HG02610 (cell line): Measurements from ENCODE around the gene MYO18B.

Source experiments
- ATAC-seq: cut with Tn5 transposase; IDR thresholded peaks from one replicate; pipeline ENCODE4 v1.9.1; 2021; ENCODE audit warnings: mild to moderate bottlenecking, moderate library complexity; ENCODE audit not compliant: unreplicated experiment

Gene MYO18B

DNA sequence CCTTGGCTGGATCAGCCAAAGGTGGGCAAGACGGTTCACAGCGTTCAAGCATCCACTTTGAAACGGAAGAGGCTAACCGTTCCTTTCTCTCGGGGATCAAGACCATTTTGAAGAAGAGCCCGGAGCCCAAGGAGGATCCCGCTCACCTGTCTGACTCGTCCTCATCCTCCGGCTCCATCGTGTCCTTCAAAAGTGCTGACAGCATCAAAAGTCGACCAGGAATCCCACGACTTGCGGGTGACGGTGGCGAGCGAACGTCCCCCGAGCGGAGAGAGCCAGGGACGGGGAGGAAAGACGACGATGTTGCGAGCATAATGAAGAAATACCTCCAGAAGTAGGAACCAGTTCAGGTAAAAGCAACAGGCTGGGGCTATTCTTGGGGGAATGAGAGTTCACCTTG lies 285.4 kb downstream of the MYO18B start:
- ATAC-seq, result no peak

DNA sequence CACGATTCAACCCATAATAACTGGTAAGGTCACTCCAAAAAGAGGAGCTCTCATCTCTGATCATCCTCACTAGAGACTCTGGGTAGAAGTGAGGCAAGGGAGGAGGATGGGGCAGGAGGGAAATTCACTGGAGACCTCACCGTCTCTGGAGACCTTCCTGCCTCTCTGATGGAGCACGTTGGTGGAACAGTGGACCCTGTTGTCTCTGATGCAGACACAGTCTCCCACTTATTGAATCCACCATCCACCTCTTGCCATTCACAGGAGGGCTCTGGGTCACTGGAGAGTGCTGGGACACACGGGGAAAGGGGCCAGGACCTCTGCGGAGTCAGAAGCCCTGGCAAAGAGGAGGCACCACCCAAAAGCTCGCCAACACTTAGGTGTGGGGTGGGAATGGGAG lies 289.7 kb downstream of the MYO18B start:
- ATAC-seq, result no peak

DNA sequence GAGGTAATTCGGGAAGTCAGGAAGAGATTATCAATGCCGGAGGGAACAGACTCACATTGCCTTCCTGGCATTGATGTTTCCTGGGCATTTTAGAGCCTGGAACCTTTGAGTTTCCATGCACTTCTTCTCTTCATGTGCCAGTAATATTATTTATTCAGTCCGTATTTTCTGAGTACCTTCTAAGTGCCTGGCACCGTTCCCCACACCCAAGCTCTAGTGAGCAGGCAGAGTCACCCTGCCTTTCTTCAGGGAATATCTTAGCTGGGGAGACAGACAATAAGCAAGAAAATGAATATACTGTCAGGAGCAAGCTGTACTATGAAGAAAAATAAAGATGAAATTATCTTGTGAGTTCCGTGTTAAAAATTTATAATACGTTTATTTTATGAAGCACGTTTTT lies 291.1 kb downstream of the MYO18B start:
- no peak for ATAC-seq

DNA sequence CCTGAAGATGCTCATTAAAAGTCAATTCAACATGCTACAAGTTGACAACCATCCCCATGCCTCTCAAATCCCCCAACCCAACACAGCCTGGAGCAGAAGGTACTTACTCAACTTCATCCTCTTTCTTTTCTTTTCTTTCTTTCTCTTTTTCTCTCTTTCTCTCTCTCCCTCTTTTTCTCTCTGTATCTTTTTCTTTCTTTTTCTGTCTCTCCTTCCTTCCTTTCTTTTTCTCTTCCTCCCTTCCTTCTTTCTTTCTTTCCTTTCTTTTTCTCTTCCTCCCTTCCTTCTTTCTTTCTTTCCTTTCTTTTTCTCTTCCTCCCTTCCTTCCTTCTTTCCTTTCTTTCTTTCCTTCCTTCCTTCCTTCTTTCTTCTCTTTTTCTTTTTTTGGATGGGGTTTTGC lies 291.6 kb downstream of the MYO18B start:
- ATAC-seq, result no peak

DNA sequence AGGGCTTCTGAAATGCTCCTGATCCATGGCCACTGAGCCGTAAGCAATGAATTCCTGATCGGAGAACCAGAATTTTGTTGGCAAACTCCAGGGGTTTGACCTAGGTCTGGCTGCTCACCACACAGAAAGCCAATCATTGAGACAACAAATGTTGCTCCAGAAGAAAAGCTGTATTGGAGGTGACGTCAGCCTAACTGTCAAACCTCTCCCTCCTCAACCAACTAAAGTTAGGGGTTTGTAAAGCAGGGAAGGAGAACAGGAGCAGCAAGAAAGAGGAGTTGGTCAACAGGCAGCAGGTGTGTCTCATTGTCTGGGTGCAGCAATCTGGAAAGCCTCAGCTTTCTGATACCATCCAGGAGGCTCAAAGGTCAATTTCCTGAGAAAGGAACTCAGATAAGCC lies 293.5 kb downstream of the MYO18B start:
- ATAC-seq, result no peak

DNA sequence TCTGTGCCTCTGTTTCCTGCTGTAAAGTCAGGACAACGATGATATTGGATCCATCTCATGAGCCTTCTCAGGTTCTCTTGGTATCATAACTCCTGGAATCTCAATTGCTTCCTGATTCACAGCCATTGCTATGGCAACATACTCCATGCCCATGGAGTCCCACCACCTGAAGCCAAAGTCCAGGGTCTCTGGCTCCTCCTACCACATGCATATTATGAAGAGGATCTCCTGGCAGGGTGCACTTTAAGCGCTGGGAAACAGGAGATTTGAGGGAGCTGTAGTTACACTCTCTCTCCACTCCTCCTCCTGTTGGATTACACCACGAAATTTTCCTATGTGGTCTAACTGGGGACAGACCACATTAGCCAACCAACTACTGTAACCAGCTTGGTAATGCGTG lies 296.4 kb downstream of the MYO18B start:
- no peak for ATAC-seq

DNA sequence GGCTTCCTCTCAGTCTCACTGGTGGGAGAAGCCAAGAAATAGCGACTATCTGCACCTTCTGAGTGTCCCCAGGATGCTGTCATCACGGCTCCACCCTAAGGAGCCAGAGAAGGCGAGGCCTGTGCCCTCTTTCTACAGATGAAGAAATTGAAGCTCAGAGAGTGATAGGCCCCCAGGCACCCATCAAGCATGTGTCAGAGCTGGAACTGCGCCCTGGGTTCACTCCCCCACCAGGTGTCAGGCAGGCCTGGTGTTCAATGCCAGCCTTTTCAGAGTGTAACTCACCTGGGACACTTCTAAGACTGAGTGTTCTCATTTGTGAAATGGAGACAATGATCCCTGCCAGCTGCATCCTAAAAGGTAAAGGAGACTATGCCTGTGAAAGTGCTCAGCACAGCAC lies 299.9 kb downstream of the MYO18B start:
- ATAC-seq, result no peak

DNA sequence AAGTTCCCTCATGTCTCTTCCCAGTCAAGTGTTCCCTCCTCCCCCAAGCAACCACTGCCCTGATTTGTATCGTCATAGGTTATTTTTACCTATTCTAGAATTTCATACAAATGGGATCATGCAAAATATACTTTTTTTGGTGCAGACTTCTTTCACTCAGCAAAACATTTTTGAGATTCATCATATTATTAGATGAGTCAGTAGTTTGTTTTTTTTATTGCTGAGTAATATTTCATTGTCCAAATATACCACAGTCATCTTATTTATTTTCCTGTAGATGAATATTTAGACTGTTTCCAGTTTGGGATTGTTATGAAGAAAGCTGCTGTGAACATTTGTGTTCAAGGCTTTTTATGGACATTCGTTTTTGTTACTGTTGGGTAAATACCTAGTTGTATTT lies 301.0 kb downstream of the MYO18B start:
- no peak for ATAC-seq

DNA sequence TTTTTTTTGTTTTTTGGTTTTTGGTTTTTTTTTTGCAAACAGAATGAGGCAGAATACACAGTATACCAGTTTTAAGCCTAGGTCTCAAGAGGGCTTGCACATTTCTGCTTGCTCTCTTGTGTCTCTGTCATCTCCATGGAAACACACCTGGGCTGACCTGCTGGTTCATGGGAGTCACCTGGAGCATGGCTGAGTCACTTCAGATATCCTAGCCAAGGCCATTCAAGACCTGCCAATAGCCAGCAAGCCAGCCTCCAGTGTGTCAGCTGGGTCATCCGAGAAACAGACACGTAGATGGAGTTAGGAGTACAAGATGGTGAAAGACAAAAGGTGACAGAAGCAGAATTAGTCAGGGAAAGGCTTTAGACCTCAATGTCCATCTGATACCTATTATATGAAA lies 303.1 kb downstream of the MYO18B start:
- ATAC-seq, result no peak

DNA sequence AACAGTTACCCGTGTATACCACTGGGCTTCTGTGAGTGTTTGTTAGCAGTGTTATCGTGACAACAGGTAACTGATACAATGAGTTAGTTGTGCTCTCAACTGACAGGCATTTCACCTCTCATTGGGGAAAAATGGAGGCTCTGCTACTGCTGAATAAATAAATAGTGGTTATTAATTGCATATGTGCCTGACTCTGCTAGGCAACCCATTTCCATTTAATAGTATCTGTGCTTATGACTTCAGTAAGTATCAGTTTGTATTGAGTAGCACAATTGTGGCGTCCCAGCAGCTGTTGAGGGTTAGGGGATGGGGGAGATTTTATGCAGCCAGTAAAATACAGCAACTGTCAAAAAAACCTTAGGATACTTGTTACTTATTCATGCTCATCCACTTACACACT lies 303.9 kb downstream of the MYO18B start:
- ATAC-seq, result no peak

DNA sequence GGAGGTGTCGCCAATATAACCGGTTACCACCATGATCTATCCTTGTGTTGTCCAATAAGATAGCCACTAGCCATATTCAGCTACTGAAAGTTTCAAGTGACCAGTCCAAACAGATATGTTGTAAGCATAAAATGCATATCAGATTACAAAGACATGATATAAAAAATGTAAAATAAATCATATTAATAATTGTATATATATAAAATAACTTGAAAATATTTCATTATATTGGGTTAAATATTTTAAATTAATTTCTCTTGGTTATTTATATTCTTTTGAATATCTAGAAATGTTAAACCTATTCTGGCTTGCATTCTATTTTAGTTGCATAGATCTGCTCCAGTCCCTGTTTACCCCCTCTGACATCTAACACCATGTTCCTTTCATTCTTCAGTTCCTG lies 305.5 kb downstream of the MYO18B start:
- no peak for ATAC-seq

DNA sequence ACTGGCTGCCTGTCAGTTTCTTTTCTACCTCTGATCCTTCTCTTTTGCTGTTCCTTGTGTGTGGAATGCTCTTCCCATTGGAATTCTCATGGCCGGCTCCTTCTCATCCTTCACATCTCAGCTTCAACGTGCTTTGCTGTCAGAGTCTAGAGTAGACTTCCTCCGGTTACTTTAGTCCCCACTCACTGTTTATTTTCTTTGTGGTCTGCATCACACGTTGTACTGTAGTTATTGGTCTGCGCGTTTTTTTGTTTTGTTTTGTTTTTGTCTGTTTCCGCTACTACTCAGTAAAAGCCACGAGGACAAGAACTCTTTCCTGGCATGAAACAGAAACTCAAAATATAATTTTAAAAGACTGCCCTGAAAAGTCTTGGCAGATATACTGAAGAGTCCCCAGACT lies 305.9 kb downstream of the MYO18B start:
- ATAC-seq, result no peak

DNA sequence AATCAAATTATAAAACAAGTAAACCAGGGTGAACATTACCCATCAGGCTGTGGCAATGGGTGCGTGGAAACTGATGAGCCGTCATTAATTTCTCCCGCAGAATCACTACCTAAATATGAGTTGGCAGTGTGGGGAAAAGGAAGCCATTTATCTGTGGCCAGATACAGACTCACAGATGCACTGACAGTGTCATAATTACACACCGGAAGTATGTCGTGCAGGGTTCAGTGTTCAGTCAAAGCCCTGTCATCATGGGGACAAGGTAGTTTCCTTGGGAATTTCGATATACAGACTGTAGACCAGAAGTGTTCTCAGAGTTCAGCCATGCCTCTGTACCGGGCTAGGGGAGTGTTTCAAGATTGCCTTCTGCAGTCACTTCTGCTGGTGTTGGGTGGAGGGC lies 308.1 kb downstream of the MYO18B start:
- no peak for ATAC-seq

DNA sequence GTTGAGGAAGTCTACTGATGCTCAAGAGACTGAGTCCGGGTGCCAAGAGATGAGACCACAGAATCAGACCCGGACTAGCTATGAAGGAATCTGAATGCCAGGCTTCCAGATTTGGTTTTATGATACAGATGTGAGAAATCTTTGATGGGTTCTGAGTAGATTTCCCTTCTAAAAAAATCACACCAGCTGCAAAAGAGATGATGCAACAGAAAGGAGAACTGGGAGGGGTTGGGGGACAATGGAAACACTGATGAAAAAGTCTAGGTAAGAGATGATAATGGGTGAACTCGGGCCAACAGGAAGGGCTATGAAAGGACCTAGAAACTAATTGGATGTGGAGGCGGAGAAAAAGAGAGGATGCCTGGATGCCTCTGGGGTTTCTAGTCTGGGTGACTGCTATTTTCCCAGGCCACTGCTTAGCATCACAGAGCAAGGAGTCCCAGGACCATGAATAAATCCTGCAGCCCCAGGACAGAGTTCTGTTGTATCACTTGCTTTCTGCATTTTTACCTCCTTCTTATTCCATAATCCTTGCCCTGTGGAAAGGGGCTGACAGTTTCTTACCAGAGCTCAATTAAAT lies 311.8 kb downstream of the MYO18B start:
- no peak for ATAC-seq

DNA sequence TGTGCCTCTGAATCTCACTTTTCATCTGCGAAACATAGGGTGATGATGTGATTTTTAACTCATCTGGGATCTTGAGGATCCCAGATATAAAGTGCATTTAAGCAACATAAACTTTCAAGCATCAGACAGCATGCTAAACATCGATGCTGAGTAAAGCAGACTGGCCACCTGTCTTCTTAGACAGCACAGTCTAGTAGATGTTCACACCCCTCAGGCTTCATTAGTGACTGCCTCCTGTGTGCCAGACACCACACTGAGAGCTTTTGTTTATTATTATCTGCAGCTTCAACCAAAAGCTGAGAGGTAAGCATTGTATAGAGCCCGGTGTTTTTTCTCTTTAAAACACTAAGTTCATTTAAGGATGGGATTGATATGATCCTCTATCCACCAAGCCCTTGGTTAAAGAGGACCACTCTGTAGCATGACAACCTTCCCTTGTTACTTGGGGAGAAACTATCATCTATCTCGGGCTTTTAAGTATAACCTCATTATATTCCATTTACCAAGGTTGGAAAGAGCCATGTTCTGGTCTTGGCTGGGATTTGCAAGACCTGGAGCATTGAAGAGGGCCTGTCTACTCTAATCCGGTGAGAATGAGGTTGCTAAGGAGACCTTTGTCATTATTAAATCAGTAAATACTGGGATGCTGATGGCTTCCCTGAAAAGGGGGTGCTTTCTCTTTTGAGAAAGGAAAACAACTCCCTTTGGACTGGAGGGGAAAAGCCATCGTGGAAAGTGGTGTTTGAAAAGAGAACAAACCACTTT lies 313.0 kb downstream of the MYO18B start:
- no peak for ATAC-seq

DNA sequence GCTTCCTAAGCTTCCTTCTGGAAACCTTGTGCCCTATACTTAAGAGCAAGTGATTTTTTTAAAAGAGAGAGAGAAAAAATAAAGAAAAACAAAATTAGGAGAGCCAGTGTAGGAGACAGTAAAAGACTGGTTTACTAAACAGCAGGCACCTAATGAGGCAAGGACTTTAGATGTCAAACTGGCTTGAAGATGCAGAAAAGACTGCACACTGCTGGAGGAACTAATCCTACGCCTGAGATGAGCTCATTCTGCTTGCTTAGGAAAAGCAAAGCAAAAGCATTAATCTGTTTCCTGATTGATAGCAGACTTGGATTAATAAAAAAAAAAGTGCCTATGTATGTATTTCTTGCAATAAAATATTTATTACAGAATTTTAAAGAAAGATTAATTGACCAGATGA lies 313.7 kb downstream of the MYO18B start:
- no peak for ATAC-seq

DNA sequence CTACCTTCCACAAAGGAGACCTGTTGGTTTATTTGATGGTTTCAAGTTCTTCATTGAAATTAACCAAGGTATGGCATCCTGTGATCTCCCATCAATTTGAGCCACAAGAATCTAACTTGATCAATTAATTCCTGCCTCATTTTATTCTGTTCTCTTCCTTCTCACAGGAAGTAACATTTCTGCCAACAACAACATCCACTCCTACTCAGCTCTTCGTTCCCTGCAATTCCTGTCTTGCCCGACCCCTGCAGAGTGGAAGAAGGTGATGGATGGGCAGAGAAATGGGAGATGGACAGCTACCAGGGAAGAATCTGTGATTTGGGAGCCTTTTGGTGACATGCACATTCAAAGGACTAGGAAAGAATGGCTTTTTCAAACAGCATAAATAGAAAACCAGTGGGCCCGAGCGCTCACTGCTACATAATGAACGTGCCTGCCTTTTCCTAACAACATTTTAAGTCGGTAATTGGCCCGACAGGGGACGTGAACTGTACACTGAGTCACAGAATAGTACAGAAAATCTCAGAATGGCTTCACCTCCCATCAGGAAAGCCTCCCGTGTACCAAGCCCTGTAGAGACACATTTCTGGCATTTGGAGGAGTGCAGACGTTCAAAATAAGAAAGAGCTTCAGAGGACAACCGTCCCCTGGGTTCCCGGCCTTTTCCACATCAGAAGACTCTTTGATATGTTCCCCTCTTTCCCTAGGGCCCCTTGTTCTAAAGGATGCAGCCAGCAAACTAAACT lies 314.6 kb downstream of the MYO18B start:
- no peak for ATAC-seq

DNA sequence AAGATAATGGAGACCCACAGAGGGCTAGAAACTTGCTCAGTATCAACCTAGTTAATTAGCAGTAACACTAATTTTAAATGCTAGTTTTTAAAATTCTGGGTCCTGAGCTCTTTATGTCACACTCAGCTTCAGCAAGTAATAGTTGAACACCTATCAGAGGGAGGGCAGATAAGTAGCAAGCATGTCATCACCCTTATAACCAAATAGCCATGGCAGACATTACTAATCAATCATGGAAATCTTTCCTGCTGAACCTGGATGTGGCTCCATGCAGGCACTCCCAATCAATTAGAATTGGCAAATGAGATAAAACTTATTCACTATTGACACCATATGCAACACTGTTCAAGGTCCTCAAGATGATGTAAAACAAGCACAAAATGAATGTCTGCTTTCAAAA lies 315.7 kb downstream of the MYO18B start:
- no peak for ATAC-seq

DNA sequence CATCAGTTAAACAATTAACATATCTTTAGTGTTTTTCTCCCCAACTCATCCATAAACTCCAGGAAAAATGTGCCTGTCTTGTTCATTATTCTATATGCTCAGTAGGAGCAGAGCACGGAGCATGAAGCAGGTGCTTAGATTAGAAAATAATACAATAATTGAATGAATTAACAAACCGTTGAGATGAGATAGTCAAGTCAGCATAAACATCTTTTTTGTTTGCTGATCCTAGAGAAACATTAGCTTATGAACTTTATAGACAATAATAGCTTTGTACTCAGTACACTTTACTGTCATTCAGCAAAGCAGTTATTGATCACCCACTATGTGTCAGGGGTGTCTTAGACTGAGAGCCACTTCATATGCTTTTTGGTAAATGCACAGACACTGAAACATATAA lies 322.1 kb downstream of the MYO18B start:
- ATAC-seq, result no peak

DNA sequence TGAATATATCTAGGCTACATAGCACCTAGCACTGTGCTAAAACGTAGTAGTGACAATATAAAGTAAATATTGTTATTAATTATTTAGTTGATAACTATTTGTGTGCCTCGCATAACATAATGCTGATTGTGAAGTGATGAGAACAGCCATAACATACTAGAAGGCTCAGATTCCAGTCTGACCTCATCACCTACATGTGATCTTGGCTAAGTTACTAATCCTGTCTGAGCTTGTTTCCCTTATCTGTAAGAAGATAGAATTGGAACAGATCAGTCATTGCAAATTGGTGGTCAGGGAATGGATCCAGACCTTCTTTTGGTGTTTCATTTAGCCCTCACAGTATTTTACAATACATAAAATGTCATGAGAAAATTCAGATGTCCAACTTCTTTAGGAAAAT lies 323.9 kb downstream of the MYO18B start:
- no peak for ATAC-seq

DNA sequence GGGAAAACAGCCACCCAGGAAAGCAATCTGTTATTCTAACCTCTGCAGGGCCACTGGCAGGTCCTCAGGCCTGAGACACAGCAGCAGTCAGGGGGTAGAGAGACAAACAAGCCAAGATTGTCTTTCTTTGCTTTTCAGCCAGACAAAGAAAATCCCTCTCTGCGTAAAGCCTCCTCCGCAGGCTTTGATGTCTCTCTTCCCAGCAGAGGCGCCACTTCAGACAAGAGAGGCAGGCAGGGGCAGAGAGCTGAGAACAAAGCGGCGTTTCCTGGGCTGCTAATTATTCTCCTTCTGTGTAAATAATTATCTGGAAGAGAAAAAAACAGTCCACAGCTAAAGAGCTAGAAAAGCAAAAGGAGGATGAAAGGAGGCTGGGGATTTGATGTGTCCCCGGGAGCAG lies 324.5 kb downstream of the MYO18B start:
- no peak for ATAC-seq

DNA sequence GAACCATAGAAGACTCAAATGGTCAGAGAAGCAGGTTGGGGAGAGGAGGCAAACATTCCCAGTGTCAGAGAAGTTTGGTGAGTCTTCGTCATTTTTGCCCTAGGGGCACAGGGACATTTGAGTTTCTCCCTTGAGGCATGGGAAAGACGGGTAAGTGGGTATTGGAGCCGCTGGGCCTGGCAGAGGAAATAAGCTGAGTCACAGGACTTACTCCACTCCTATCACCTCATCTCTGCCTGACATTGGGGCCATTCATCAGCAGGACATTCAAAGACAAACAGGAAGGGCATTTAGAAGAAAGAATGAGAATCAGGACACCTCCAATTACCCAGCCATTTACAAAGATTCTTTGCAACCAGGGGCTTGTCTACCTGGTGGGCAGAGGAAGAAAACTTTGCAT lies 326.6 kb downstream of the MYO18B start:
- ATAC-seq, result no peak
